HUES6 (cell line): ENCODE results near the gene TMEM212.

Experiments
- H3K27ac ChIP-seq: 2 replicates; pipeline ENCODE4 v1.7.0; 2013; ENCODE audit warnings: low read depth, mild to moderate bottlenecking, low read length, inconsistent platforms
- H3K27me3 ChIP-seq: 2 replicates; pipeline ENCODE4 v1.6.1; 2013; ENCODE audit warnings: low read length; ENCODE audit not compliant: control insufficient read depth, insufficient read depth
- H3K36me3 ChIP-seq: 2 replicates; pipeline ENCODE4 v1.6.1; 2013; ENCODE audit warnings: low read length; ENCODE audit not compliant: control insufficient read depth, insufficient read depth
- H3K4me1 ChIP-seq: 2 replicates; pipeline ENCODE4 v1.6.1; 2013; ENCODE audit warnings: low read length; ENCODE audit not compliant: control insufficient read depth, insufficient read depth
- H3K4me3 ChIP-seq: 2 replicates; pipeline ENCODE4 v1.5.1; 2013; ENCODE audit warnings: low read depth, low read length
- H3K9ac ChIP-seq: one replicate; pipeline ENCODE4 v1.6.1; 2013; ENCODE audit warnings: mild to moderate bottlenecking, low read length
- H3K9me3 ChIP-seq: 2 replicates; pipeline ENCODE4 v1.6.1; 2013; ENCODE audit warnings: low read depth, low read length; ENCODE audit not compliant: control insufficient read depth, insufficient read depth

Gene TMEM212

DNA sequence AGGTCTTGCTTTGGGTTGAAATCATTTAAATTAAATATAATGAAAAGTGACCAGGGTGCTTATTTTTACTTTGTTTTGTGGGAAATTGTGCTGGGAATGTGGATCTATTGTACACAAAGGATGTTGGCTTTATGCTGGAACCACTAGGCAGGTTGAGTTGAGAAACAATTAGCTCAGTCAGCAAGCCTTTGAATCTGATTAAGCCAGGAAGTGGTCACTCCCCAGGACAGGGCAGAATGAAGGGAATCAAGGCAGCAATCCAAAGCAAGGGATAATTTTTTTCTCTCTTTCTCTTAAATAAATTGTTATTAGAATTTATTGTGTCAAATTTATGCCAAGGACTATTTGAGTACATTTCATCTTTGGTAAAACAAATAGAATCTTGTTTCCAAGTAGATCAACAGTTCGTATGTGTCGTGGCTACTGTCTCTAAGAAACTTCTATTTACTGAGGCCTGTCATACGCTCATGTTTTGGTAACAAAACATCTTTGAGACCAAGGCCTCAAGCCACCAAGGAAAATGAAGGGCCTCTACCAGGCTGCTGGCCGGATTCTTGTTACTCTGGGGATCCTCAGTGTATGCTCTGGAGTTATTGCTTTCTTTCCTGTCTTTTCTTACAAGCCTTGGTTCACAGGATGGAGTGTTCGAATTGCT is at the start of gene TMEM212:
Gene TMEM212, plus strand, starts transcription at position 486 of the 655 bp plus-strand sequence. Its CDS starts 35 bp downstream, at position 521.
- H3K36me3 ChIP-seq, result no peaks in the 10 kb centered on the region
- H3K4me1 ChIP-seq, result peaks cover 12% of the 10 kb centered on the region
- H3K9ac ChIP-seq, result no peak within 1 kb of the TSS
- no peaks in the 10 kb centered on the region for H3K9me3 ChIP-seq
- no peaks in the 10 kb centered on the region for H3K27me3 ChIP-seq
- H3K4me3 ChIP-seq, result no peak within 1 kb of the TSS
- H3K27ac ChIP-seq, result no peak within 1 kb of the TSS

DNA sequence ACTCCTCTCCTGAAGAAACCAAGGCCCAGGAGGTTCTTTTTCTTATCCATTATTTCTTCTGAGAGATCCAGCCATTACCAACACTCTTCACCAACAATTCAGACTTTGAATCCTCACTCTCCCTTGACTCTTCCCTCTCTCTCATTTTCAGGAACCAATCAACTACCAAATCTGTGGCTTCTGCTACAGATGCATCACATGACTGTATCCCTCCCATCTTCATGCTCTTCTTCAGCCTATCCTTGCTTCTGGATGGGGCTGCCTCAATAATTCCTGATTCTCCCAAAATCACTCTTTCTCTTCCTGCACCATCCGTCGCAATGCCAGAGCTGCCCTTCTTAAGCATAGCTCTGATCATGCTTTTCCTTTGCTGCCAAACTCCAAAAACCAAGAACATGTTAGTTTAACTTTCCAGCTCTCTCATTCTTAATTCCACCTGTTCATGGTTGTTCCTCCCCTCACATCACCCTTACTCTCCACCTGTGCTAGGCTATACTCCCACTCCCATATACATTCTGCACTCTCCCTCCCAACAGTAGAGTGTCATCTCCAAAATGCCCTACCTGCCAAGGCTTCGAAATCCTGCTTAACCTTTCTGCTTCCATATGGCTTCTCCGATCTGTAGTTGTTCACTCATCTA is 46.4 kb upstream of the TMEM212 start:
- Histone ChIP-seq H3K27ac (no peak overlapping the region), H3K36me3 (no peaks in the 10 kb centered on the region), H3K9ac (no peak overlapping the region), H3K9me3 (no peaks in the 10 kb centered on the region), H3K27me3 (no peaks in the 10 kb centered on the region), H3K4me3 (no peak overlapping the region), H3K4me1 (peaks cover 27% of the 10 kb centered on the region)

DNA sequence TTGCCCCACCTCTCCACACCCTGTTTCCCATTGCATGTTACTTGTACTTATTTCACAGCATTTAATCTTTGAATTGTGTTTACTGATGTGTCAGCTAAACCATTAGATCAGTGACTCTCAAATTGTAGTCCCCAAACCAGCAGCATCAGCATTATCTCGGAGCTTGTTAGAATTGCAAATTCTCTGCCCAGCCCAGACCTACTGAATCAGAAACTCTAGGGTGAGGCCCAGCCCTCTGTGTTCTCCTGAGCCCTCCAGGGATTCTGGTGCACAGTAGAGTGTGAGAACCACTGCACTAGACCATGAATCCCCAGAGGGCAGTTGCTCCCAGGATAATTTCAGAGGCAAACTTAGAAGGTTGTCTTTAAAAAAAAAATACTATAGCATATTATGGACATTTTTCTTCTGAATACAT is 45.9 kb upstream of the TMEM212 start:
- Histone ChIP-seq H3K9me3 (no peaks in the 10 kb centered on the region), H3K9ac (no peak overlapping the region), H3K27ac (no peak overlapping the region), H3K4me1 (peaks cover 22% of the 10 kb centered on the region), H3K27me3 (no peaks in the 10 kb centered on the region), H3K36me3 (no peaks in the 10 kb centered on the region), H3K4me3 (no peak overlapping the region)

DNA sequence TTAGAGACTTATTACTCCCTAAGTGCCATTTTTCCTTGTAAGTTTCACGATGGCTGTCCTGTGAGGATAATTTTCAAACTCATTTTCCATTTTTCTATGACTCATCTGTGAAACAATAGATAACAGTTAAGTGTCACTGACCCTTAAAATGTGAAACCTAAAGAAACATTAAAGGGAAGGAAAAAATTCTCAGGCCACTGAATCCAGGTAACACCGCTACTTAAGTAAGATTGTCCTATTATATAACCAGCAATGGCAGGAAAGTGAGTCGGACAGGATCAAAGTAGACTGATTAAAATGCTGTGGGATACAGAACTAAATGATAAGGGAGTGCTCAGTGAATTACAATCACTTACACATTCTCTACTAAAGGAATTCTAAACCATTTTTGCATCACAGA is 45.3 kb upstream of the TMEM212 start:
- Histone ChIP-seq H3K9me3 (no peaks in the 10 kb centered on the region), H3K9ac (no peak overlapping the region), H3K4me3 (no peak overlapping the region), H3K27ac (no peak overlapping the region), H3K36me3 (no peaks in the 10 kb centered on the region), H3K4me1 (peaks cover 16% of the 10 kb centered on the region), H3K27me3 (no peaks in the 10 kb centered on the region)

DNA sequence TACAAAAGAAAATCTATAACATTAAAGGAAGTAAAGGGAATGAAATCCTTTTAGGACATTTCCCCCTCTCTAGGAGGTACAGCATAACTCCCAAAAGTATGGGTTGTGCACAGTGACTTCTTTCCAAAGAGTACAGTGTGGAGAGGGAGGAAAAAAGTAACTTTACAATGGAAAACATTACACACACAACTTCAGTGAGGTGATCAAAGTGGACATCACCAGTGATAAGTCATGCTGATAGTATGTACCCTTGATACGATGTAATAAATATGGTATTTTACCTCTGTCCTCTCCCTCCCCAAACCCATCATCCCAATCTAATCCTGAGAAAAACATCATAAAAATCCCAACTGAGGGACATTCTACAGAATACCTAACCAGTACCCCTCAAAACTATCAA is 43.6 kb upstream of the TMEM212 start:
- Histone ChIP-seq H3K9ac (no peak overlapping the region), H3K4me3 (no peak overlapping the region), H3K36me3 (no peaks in the 10 kb centered on the region), H3K27me3 (no peaks in the 10 kb centered on the region), H3K27ac (no peak overlapping the region), H3K4me1 (peaks cover 16% of the 10 kb centered on the region), H3K9me3 (no peaks in the 10 kb centered on the region)

DNA sequence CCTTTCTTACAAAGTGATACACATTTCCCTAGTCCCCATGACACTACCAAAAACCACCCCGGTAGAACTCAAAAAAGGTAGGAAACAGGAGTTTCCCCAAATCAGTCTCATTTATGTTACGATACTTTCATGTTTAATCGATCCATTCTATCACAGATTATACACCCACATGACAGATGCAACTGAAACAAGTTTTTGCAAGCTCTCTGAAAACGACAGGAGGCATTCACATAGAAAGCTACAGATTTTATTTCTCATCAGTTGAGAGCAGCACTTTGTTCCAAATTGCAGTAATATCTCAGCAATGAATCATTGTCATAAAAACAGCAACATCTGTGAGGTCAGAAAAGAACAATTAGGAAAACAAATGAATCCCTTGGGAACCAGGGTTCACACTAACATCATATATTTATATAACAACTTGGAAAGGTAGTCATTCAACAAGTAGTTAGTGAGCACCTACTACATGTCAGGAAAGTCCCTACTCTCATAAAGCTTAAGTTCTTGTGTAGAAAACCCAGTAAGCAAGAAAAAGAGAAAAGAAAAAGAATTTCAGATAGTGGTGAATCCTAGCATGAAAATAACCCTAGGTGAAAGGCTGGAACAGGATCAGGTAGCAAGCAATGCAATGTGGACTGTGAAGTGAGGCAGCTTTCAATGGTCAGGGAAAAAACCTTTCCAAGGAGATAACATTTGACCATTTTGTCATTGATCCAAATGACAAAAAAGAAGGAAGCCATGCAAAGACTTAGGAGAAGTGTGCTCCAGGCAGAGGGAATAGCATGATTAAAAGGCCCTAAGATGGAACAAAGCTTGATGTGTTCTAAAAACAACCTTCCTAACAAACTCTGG is 41.2 kb upstream of the TMEM212 start:
- H3K36me3 ChIP-seq, result no peaks in the 10 kb centered on the region
- H3K9ac ChIP-seq, result no peak overlapping the region
- H3K27ac ChIP-seq, result no peak overlapping the region
- no peaks in the 10 kb centered on the region for H3K9me3 ChIP-seq
- no peaks in the 10 kb centered on the region for H3K27me3 ChIP-seq
- H3K4me3 ChIP-seq, result no peak overlapping the region
- peaks cover 13% of the 10 kb centered on the region for H3K4me1 ChIP-seq

DNA sequence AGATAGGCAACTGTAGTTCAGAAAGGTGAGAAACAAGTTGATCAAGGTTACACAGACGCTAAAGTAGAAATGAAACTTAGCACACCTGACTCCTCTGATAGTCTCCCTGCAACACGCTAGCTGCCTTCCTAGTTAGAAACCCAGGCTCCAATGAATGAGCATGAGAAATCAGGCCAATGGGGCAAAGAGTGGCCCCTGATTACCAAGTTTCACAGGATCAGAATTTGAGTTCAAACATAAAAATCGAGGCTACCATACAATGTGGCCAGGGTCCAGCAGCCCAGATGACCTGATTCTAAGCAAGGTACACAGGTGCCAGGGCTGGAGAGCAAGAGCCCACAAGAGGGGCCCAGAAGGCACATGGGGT is 40.6 kb upstream of the TMEM212 start:
- no peak overlapping the region for H3K9ac ChIP-seq

DNA sequence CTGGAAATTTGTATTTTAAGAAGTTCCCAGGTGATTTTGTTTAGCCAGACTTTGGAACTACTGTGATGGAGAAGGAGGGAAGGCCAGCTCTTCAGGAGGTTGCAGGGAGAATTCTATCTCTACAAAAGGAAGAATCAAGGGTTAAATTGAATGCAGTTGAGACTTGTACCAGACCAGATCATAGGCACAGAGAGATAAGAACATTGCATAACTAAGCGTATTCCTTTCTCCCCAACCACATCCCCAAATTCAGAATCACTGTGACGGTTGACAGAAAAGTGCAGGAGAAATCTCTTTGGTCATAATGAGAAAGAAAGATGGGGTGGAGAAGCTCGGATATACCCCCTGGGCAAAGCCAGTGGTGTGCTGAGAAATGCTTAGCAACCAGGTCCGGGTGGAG is 40.1 kb upstream of the TMEM212 start:
- Histone ChIP-seq H3K27ac (no peak overlapping the region), H3K36me3 (no peaks in the 10 kb centered on the region), H3K4me3 (no peak overlapping the region), H3K4me1 (peaks cover 3% of the 10 kb centered on the region), H3K9ac (no peak overlapping the region), H3K9me3 (no peaks in the 10 kb centered on the region), H3K27me3 (no peaks in the 10 kb centered on the region)

More for the DNA sequence above, 40.6 kb upstream of the TMEM212 start:
- H3K4me1 ChIP-seq, result peaks cover 7% of the 10 kb centered on the region
- H3K27me3 ChIP-seq, result no peaks in the 10 kb centered on the region
- H3K9me3 ChIP-seq, result no peaks in the 10 kb centered on the region
- H3K4me3 ChIP-seq, result no peak overlapping the region
- H3K36me3 ChIP-seq, result no peaks in the 10 kb centered on the region
- H3K27ac ChIP-seq, result no peak overlapping the region

DNA sequence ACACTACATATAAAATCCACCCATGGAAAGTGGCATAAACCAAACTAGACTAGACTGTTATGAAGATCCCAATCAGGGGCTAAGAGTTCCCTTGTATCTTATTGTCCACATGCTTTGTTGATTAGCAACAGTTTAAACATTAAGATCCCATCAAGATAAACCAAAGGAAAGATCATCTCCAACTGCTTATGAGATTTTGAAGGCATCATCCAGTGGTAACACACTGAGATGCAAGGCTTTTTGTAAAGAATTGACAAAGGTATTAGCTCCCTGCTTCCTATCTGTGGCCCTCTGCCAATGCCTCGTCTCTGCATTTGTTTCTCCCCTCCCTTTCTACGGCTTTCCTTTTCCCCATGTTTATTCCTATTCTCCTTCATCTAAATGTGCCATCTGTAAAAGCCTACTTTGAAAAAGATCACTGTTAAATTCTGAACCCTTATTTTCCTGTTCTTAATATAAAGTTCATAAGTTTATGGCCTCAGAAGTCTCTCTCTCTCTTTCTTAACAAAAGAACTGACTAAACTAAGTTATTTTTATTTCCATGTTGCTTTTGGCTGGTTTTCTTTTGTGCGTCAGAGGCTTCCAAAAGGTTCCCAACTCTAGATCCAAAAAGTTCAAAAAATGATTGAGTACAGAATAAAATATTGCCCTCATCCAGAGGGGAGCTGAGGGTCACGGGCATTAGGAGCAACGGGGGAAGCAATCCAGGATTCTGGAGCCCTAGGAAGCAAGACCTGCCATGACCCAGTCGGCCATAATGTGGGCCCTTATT is 38.3 kb upstream of the TMEM212 start:
- Histone ChIP-seq H3K27me3 (peaks cover 9% of the 10 kb centered on the region), H3K4me3 (no peak overlapping the region), H3K9me3 (no peaks in the 10 kb centered on the region), H3K36me3 (no peaks in the 10 kb centered on the region), H3K9ac (no peak overlapping the region), H3K27ac (no peak overlapping the region), H3K4me1 (peaks cover 5% of the 10 kb centered on the region; the same call in 1 of the 2 replicates)

DNA sequence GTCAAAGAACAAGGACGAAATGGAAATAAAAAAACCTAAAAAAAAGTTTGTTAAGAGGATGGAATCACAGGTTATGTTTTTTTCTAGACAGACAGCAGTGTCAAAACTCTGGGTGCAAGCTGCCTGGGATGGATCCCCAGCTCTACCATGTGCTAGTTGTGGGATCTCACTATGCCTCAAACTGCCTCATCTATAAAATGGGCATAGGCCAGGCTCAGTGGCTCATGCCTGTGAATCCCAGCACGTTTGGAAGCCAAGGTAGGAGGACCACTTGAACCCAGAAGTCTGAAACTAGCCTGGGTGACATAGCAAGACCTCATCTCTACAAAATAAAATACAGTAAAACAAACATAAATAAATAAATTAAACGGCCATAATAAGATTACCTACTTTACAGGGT is 37.5 kb upstream of the TMEM212 start:
- peaks cover 5% of the 10 kb centered on the region; the same call in 1 of the 2 replicates for H3K4me1 ChIP-seq
- H3K36me3 ChIP-seq, result no peaks in the 10 kb centered on the region
- peaks cover 17% of the 10 kb centered on the region for H3K27me3 ChIP-seq
- no peak overlapping the region for H3K9ac ChIP-seq
- no peak overlapping the region for H3K4me3 ChIP-seq
- no peak overlapping the region for H3K27ac ChIP-seq
- H3K9me3 ChIP-seq, result no peaks in the 10 kb centered on the region
